GM19240 (cell line): ENCODE results near the gene PDLIM1.
A peak's percentile ranks its signal among the peaks of the same experiment; 100 is the strongest.
"Not testable (repeated sequence)": the region's sequence is repeated elsewhere in the genome, so short reads cannot be mapped to it uniquely, and the experiment has no call there.

Source experiments
- DNase-seq: peaks from one replicate; pipeline ENCODE4 v3.0.0; 2011; ENCODE audit warnings: low spot score; ENCODE audit not compliant: insufficient read length

PDLIM1 gene

GRCh38 chr10:95242581-95243317 lies 48.1 kb downstream of the PDLIM1 start:
- no peak for DNase-seq

- DNase-seq = no peak
These were observed 49.3 kb downstream of the PDLIM1 start for GRCh38 chr10:95241533-95241932.

GRCh38 chr10:95240811-95241210 lies 50.0 kb downstream of the PDLIM1 start:
- DNase-seq = no peak

GRCh38 chr10:95240096-95240495 lies 50.7 kb downstream of the PDLIM1 start:
- not testable (repeated sequence) for DNase-seq

- DNase-seq = no peak
These were observed 53.2 kb downstream of the PDLIM1 start for GRCh38 chr10:95237376-95238170.

- DNase-seq = no peak
These were observed 54.5 kb downstream of the PDLIM1 start for GRCh38 chr10:95236068-95236903.

- no peak for DNase-seq
These were observed 55.1 kb downstream of the PDLIM1 start for GRCh38 chr10:95235676-95236067.

- no peak for DNase-seq
These were observed 55.9 kb downstream of the PDLIM1 start for GRCh38 chr10:95234951-95235350.

- no peak for DNase-seq
These were observed 57.3 kb downstream of the PDLIM1 start for GRCh38 chr10:95233377-95234034.

GRCh38 chr10:95230677-95231586 lies 59.9 kb downstream of the PDLIM1 start:
- peak; percentile 7 for DNase-seq

GRCh38 chr10:95229724-95230627 lies 60.8 kb downstream of the PDLIM1 start:
- no peak for DNase-seq

- not testable (repeated sequence) for DNase-seq
These were observed 61.7 kb downstream of the PDLIM1 start for GRCh38 chr10:95228934-95229723.

GRCh38 chr10:95225136-95225535 lies 65.7 kb downstream of the PDLIM1 start:
- no peak for DNase-seq

GRCh38 chr10:95221124-95221523 lies 69.7 kb downstream of the PDLIM1 start:
- no peak for DNase-seq

- no peak for DNase-seq
These were observed 70.3 kb downstream of the PDLIM1 start for GRCh38 chr10:95220539-95220938.

- DNase-seq = no peak
These were observed 73.3 kb downstream of the PDLIM1 start for GRCh38 chr10:95217476-95217875.

- DNase-seq = no peak
These were observed 76.0 kb downstream of the PDLIM1 start for GRCh38 chr10:95214793-95215192.

GRCh38 chr10:95214369-95214768 lies 76.4 kb downstream of the PDLIM1 start:
- DNase-seq = no peak
